GM12878 (cell line): ENCODE data around the gene DIRAS1. TPM values are rescaled to one million over a fixed set of nuclear protein-coding genes. Genes with fewer than 3 reads are reported as not detected.

Experiments used
- ATAC-seq: fragments of 200-7000 bp; cut with Tn5 transposase; 3 replicates; pipeline ENCODE4 v1.9.1; 2020; ENCODE audit warnings: mild to moderate bottlenecking, moderate library complexity
- BruUV-seq: library from RNA; stranded (reverse); fragments of 400-500 nt; replicated peaks from 2 replicates; lab custom pipeline; 2021; lab: Mats Ljungman, UMichigan
- CTCF ChIA-PET: fragments of 300-600 bp; sonication (Branson Sonifier 250); formaldehyde crosslinking; extraction: SDS; loops from one replicate; lab custom pipeline; 2021; ENCODE audit warnings: inconsistent platforms; lab: Yijun Ruan, JAX
- POLR2A ChIA-PET: fragments of 350-600 bp; formaldehyde crosslinking; extraction: SDS; loops from one replicate; lab custom pipeline; 2021; ENCODE audit warnings: inconsistent platforms; lab: Charles Lee
- RAD21 ChIA-PET: fragments of 300-600 bp; sonication (Branson Sonifier 250); formaldehyde crosslinking; loops from one replicate; lab custom pipeline; 2023; ENCODE audit warnings: antibody characterized with exemption; ENCODE audit not compliant: unreplicated experiment; lab: Charles Lee
- SMC1A ChIA-PET: fragments of 300-600 bp; sonication (Branson Sonifier 250); formaldehyde crosslinking; loops from one replicate; lab custom pipeline; 2023; ENCODE audit not compliant: unreplicated experiment, uncharacterized antibody; lab: Charles Lee
- DNase-seq: peaks from one replicate; pipeline ENCODE4 v3.0.0-alpha.2; 2011; ENCODE audit warnings: low read depth, low spot score
- FAIRE-seq: peaks from 3 replicates; lab custom pipeline; 2011; peaks lifted over from hg19 to GRCh38; lab: Jason Lieb, UNC
- H2AFZ ChIP-seq: 2 replicates; pipeline ENCODE4 v1.6.0; 2011; ENCODE audit warnings: low read depth, low read length, control low read depth; ENCODE audit not compliant: control insufficient read depth
- H3K27ac ChIP-seq: 2 replicates; pipeline ENCODE4 v1.5.1; 2011; ENCODE audit warnings: control low read depth; ENCODE audit not compliant: control insufficient read depth, insufficient read depth
- H3K27me3 ChIP-seq, 2 experiments: replicated peaks in 1 of 2; 2 replicates each; pipeline versions ENCODE4 v1.6.0 to v1.6.1; 2011; ENCODE audit warnings: low read length in 1 of 2; ENCODE audit not compliant: control insufficient read depth in 2 of 2, insufficient read depth in 2 of 2
- H3K36me3 ChIP-seq, 2 experiments: 2 replicates each; pipeline ENCODE4 v1.5.1; 2011; ENCODE audit warnings: low read length in 1 of 2; ENCODE audit not compliant: control insufficient read depth in 2 of 2, insufficient read depth in 2 of 2
- H3K4me1 ChIP-seq: 2 replicates; pipeline ENCODE4 v1.6.1; 2011; ENCODE audit warnings: mild to moderate bottlenecking, low read length, moderate library complexity, mixed read lengths; ENCODE audit not compliant: control insufficient read depth, insufficient read depth
- H3K4me2 ChIP-seq: 2 replicates; pipeline ENCODE4 v1.6.0; 2011; ENCODE audit warnings: control low read depth; ENCODE audit not compliant: control insufficient read depth, insufficient read depth
- H3K4me3 ChIP-seq: fragments of 200-600 bp; sonication (generic); 2 replicates; pipeline ENCODE4 v1.5.1; 2016
- H3K79me2 ChIP-seq: 2 replicates; pipeline ENCODE4 v1.6.0; 2011; ENCODE audit warnings: low read length; ENCODE audit not compliant: control insufficient read depth, insufficient read depth
- H3K9ac ChIP-seq: 2 replicates; pipeline ENCODE4 v1.8.0; 2011; ENCODE audit warnings: low read length, control low read depth, mixed read lengths; ENCODE audit not compliant: control insufficient read depth, insufficient read depth
- H3K9me3 ChIP-seq: replicated peaks from 3 replicates; pipeline ENCODE4 v1.5.1; 2011; ENCODE audit warnings: mild to moderate bottlenecking, low read length; ENCODE audit not compliant: control insufficient read depth, insufficient read depth
- H4K20me1 ChIP-seq: 2 replicates; pipeline ENCODE4 v1.6.0; 2011; ENCODE audit not compliant: control insufficient read depth, insufficient read depth
- CBX5 ChIP-seq: sonication (generic); IDR thresholded peaks from 2 replicates; pipeline ENCODE4 v1.6.1; 2016; ENCODE audit warnings: low read depth, moderate library complexity, mild to moderate bottlenecking, inconsistent platforms
- HSF1 ChIP-seq: fragments of 150-350 bp; IDR thresholded peaks from 2 replicates; pipeline ENCODE4 v1.6.1; 2014; ENCODE audit warnings: mild to moderate bottlenecking, low read depth, low read length
- MYB ChIP-seq: fragments of 150-350 bp; IDR thresholded peaks from 2 replicates; pipeline ENCODE4 v1.6.1; 2014; ENCODE audit warnings: mild to moderate bottlenecking, low read depth, low read length, borderline replicate concordance
- POLR2A ChIP-seq: IDR thresholded peaks from 2 replicates; pipeline ENCODE4 v1.6.1; 2011; ENCODE audit warnings: low read depth, mild to moderate bottlenecking, low read length
- POLR2AphosphoS2 ChIP-seq: IDR thresholded peaks from 2 replicates; pipeline ENCODE4 v1.6.1; 2011; ENCODE audit warnings: low read depth, mild to moderate bottlenecking, low read length, improper control_type of control experiment, moderate library complexity
- ZBTB40 ChIP-seq: fragments of 450-650 bp; IDR thresholded peaks from 2 replicates; pipeline ENCODE4 v1.6.1; 2016; ENCODE audit warnings: mild to moderate bottlenecking, moderate library complexity, borderline replicate concordance
- WGBS: methylation state at CpG from one replicate; pipeline ENCODE4 v1.1.6; 2016; ENCODE audit warnings: low lambda C conversion rate; ENCODE audit not compliant: insufficient replicate concordance, insufficient coverage; ENCODE audit errors: missing lambda C conversion rate; 5-methylcytosine and 5-hydroxymethylcytosine counted together
- in situ Hi-C: fragments of 300-500 bp; cut with MboI; formaldehyde crosslinking; loops from 9 replicates; pipeline ENCODE4 v1.14.3; 2018; ENCODE audit warnings: mixed read lengths
- intact Hi-C: fragments of 100-400 bp; cut with micrococcal nuclease; formaldehyde crosslinking; loops from one replicate; pipeline ENCODE4 v1.14.2; 2022; ENCODE audit not compliant: unreplicated experiment
- polyA plus RNA-seq, 11 experiments: library from polyadenylated mRNA; depleted of rRNA in 4 of 11; unstranded in 6 of 11; stranded (reverse) in 5 of 11; fragments of >200 nt; fragmentation: Nextera tagmentation in 4 of 11; fragmentation: Illumina TruSeq in 1 of 11; extraction: Ambion mirVana in 4 of 11; extraction: Trizol in 1 of 11; gene quantifications; 1 replicate in 1 of 11; 2 replicates in 10 of 11; pipeline versions ENCODE4 v1.2.1 to v1.2.3, GENCODE V29; 2011 to 2016; ENCODE audit warnings: inconsistent platforms in 2 of 11, missing spikeins in 2 of 11, low read depth in 1 of 11
- total RNA-seq, 4 experiments: library from RNA; depleted of rRNA in 3 of 4; stranded (reverse); fragments of >200 nt in 3 of 4; fragmentation: Illumina TruSeq in 1 of 4; extraction: Trizol in 1 of 4; gene quantifications; 2 replicates each; pipeline versions ENCODE4 v1.2.1 to v1.2.3, GENCODE V29; 2013 to 2021

The DIRAS1 gene
- total and polyA plus RNA-seq, 10 of the 15 experiments (the other 5 are each of a cell fraction or from before 2014, with no cell fraction given) = 0.04 to 0.18 (median 0.08) TPM; not detected in 3

- no peak for TF ChIP-seq HSF1
- TF ChIP-seq CBX5 = no peak
- TF ChIP-seq POLR2A = 0 out of 2 replicates have a peak, but pooled peaks have one; percentile 4
- TF ChIP-seq POLR2AphosphoS2 = no peak
- TF ChIP-seq ZBTB40 = peak; percentile 83; the same call in 1 of the 2 replicates
- no peak for TF ChIP-seq MYB
- H3K36me3 ChIP-seq = peaks cover 8 to 40% of the 10 kb centered on the region in 2 experiments
- in situ Hi-C loops (no loop called here), intact Hi-C loops (no loop called here)
- H3K27ac ChIP-seq = no peak overlapping the region
- no TSS peak for BruUV-seq
- H3K9me3 ChIP-seq = no peaks in the 10 kb centered on the region
- H2AFZ ChIP-seq = no peak overlapping the region
- ChIA-PET POLR2A (interaction anchor here (0.6 kb wide), 1 partner anchor 26 kb away, joined by 3 read pairs; no protein-coding TSS in a partner anchor), SMC1A (no interaction called here), CTCF (interaction anchor here (1.5 kb wide), 1 partner anchor 112 kb away, joined by 5 read pairs; no protein-coding TSS in a partner anchor), RAD21 (no interaction called here)
- no peak overlapping the region for H3K4me3 ChIP-seq
- H3K4me2 ChIP-seq = no peak overlapping the region
- H3K4me1 ChIP-seq = no peaks in the 10 kb centered on the region
- DNase-seq (no peak), FAIRE-seq (no peak), ATAC-seq (no peak)
- WGBS = 98% methylated on average over 7 of the region's 7 CpGs
- no peak overlapping the region for H3K9ac ChIP-seq
- no peaks in the 10 kb centered on the region for H3K79me2 ChIP-seq
- no peaks in the 10 kb centered on the region for H4K20me1 ChIP-seq
- no peaks in the 10 kb centered on the region for H3K27me3 ChIP-seq
Observed at GRCh38 chr19:2759965-2760364, 38.8 kb upstream of the DIRAS1 start.
